HepG2 (cell line): ENCODE measurements around the gene ADAM15. TPM values are rescaled to one million over a fixed set of nuclear protein-coding genes. Genes with fewer than 3 reads are reported as not detected.

ENCODE experiments used
- ARID3A ChIP-seq: IDR thresholded peaks from 2 replicates; pipeline ENCODE4 v1.6.1; 2012; ENCODE audit warnings: low read depth, low read length, improper control_type of control experiment
- DR1 ChIP-seq: sonication (generic); formaldehyde crosslinking; IDR thresholded peaks from 2 replicates; pipeline ENCODE4 v1.8.0; 2021; ENCODE audit warnings: mild to moderate bottlenecking, missing genetic modification reagents, inconsistent platforms
- E2F2 ChIP-seq: sonication (generic); formaldehyde crosslinking; IDR thresholded peaks from 2 replicates; pipeline ENCODE4 v1.4.0; 2020; ENCODE audit warnings: missing genetic modification reagents, borderline replicate concordance
- GRHL1 ChIP-seq: sonication (generic); formaldehyde crosslinking; conservative IDR thresholded peaks from 2 replicates; pipeline ENCODE4 v1.8.0; 2022; ENCODE audit warnings: missing genetic modification reagents
- NFAT5 ChIP-seq: sonication (generic); formaldehyde crosslinking; IDR thresholded peaks from 2 replicates; pipeline ENCODE4 v1.4.0; 2020; ENCODE audit warnings: missing genetic modification reagents
- NONO ChIP-seq, 2 experiments: fragments of 450-650 bp in 1 of 2; sonication (generic) in 1 of 2; formaldehyde crosslinking in 1 of 2; IDR thresholded peaks in 1 of 2; conservative IDR thresholded peaks in 1 of 2; 2 replicates each; pipeline versions ENCODE4 v1.6.1 to v1.8.0; 2017 to 2022; ENCODE audit warnings: mild to moderate bottlenecking in 1 of 2, missing genetic modification reagents in 1 of 2, moderate library complexity in 1 of 2
- SYNCRIP ChIP-seq: fragments of 200-400 bp; formaldehyde crosslinking; IDR thresholded peaks from 2 replicates; pipeline ENCODE4 v1.6.1; 2018; ENCODE audit warnings: mild to moderate bottlenecking, low read depth, low read length; ENCODE audit not compliant: insufficient read depth
- ZBTB39 ChIP-seq: sonication (generic); formaldehyde crosslinking; IDR thresholded peaks from 2 replicates; pipeline ENCODE4 v1.5.0; 2020; ENCODE audit warnings: missing genetic modification reagents
- ZNF121 ChIP-seq: sonication (generic); formaldehyde crosslinking; IDR thresholded peaks from 2 replicates; pipeline ENCODE4 v1.5.0; 2020; ENCODE audit warnings: mild to moderate bottlenecking, missing genetic modification reagents
- ZNF276 ChIP-seq: sonication (generic); formaldehyde crosslinking; IDR thresholded peaks from 2 replicates; pipeline ENCODE4 v1.4.0; 2020; ENCODE audit warnings: mild to moderate bottlenecking, low read depth, missing genetic modification reagents
- polyA plus RNA-seq, 8 experiments: library from polyadenylated mRNA; depleted of rRNA in 3 of 8; stranded (reverse) in 7 of 8; unstranded in 1 of 8; fragments of >200 nt; fragmentation: Illumina TruSeq in 4 of 8; extraction: Trizol in 4 of 8; gene quantifications; 2 replicates each; pipeline versions ENCODE4 v1.2.1 to v1.2.3, GENCODE V29; 2011 to 2016; ENCODE audit warnings: low read depth in 4 of 8, missing spikeins in 1 of 8, mixed read lengths in 1 of 8; ENCODE audit not compliant: insufficient read depth in 1 of 8
- total RNA-seq, 5 experiments: library from RNA; depleted of rRNA; stranded (reverse); fragments of >200 nt; fragmentation: Illumina TruSeq; extraction: Trizol; gene quantifications; 2 replicates each; pipeline ENCODE4 v1.2.3, GENCODE V29; 2016; ENCODE audit warnings: low read depth in 1 of 5

ADAM15 gene
- total and polyA plus RNA-seq, 2 of the 13 experiments (the other 11 are each of a cell fraction or from before 2014, with no cell fraction given), result 17.9 to 25.6 TPM

- TF ChIP-seq NFAT5 (CRISPR knock-in tag) (no peak), ZNF121 (CRISPR knock-in tag) (no peak), DR1 (CRISPR knock-in tag) (no peak), NONO (IDR thresholded peaks at IDR 0.05) (no peak), NONO (CRISPR knock-in tag; conservative IDR thresholded peaks at IDR 0.05) (no peak), ZNF276 (CRISPR knock-in tag) (no peak), ZBTB39 (CRISPR knock-in tag) (no peak), E2F2 (CRISPR knock-in tag) (no peak), ARID3A (no peak), SYNCRIP (no peak), GRHL1 (CRISPR knock-in tag) (no peak)
Measured at GRCh38 chr1:155019377-155020245, 31.5 kb upstream of the ADAM15 start (continued).
